Measurements from ENCODE around the gene NOX5.

GRCh38 chr15:69084404-69085030 lies 70.0 kb downstream of the NOX5 start:
- no peak for TF ChIP-seq CTCF (IDR thresholded peaks at IDR 0.05; ENCODE audit: insufficient read depth, low read depth, low read length)
- TF ChIP-seq EZH2 (IDR thresholded peaks at IDR 0.05; ENCODE audit: insufficient read depth, low read length): no peak
